MM.1S (cell line): ENCODE measurements around the gene APOL5.

Experiments
- DNase-seq: peaks from one replicate; pipeline ENCODE4 v3.0.0-alpha.2; 2015
- H2AFZ ChIP-seq: fragments of 300-600 bp; sonication (generic); 2 replicates; pipeline ENCODE4 v1.6.0; 2016; ENCODE audit warnings: antibody characterized with exemption, low read length
- H3F3A ChIP-seq: fragments of 300-600 bp; sonication (generic); 2 replicates; pipeline ENCODE4 v1.6.1; 2016; ENCODE audit warnings: mild to moderate bottlenecking, antibody characterized with exemption, low read length, moderate library complexity, mixed read lengths; ENCODE audit not compliant: insufficient read depth
- H3K27ac ChIP-seq: fragments of 300-600 bp; sonication (generic); 2 replicates; pipeline ENCODE4 v1.5.1; 2016; ENCODE audit warnings: mild to moderate bottlenecking, low read length
- H3K27me3 ChIP-seq: fragments of 300-600 bp; sonication (generic); replicated peaks from 2 replicates; pipeline ENCODE4 v1.6.0; 2016; ENCODE audit warnings: low read length; ENCODE audit not compliant: insufficient read depth
- H3K36me3 ChIP-seq: fragments of 300-600 bp; sonication (generic); replicated peaks from 2 replicates; pipeline ENCODE4 v1.6.1; 2016; ENCODE audit warnings: mild to moderate bottlenecking, low read length, mixed read lengths; ENCODE audit not compliant: insufficient read depth
- H3K4me1 ChIP-seq: fragments of 300-600 bp; sonication (generic); 2 replicates; pipeline ENCODE4 v1.6.1; 2016; ENCODE audit warnings: low read length, mixed read lengths
- H3K4me2 ChIP-seq: fragments of 300-600 bp; sonication (generic); 2 replicates; pipeline ENCODE4 v1.6.0; 2016; ENCODE audit warnings: low read depth, low read length
- H3K4me3 ChIP-seq: fragments of 300-600 bp; sonication (generic); 2 replicates; pipeline ENCODE4 v1.5.1; 2016; ENCODE audit warnings: low read length, mixed read lengths
- H3K79me2 ChIP-seq: fragments of 300-600 bp; sonication (generic); 2 replicates; pipeline ENCODE4 v1.6.1; 2016; ENCODE audit warnings: mixed run types, low read length, mixed read lengths
- H3K9ac ChIP-seq: fragments of 300-600 bp; sonication (generic); 2 replicates; pipeline ENCODE4 v1.6.1; 2016; ENCODE audit warnings: low read length, mixed read lengths
- H3K9me2 ChIP-seq: fragments of 300-600 bp; sonication (generic); replicated peaks from 2 replicates; pipeline ENCODE4 v1.6.1; 2016; ENCODE audit warnings: mild to moderate bottlenecking, low read length, mixed read lengths; ENCODE audit not compliant: insufficient read depth
- H3K9me3 ChIP-seq: fragments of 300-600 bp; sonication (generic); replicated peaks from 2 replicates; pipeline ENCODE4 v1.6.1; 2016; ENCODE audit warnings: mild to moderate bottlenecking, low read length, mixed read lengths; ENCODE audit not compliant: insufficient read depth
- H4K20me1 ChIP-seq: fragments of 300-600 bp; sonication (generic); 2 replicates; pipeline ENCODE4 v1.6.1; 2016; ENCODE audit warnings: mild to moderate bottlenecking, low read length, moderate library complexity, mixed read lengths; ENCODE audit not compliant: insufficient read depth
- CTCF ChIP-seq: fragments of 300-600 bp; sonication (generic); IDR thresholded peaks from 2 replicates; pipeline ENCODE4 v1.5.1; 2016; ENCODE audit warnings: antibody characterized with exemption, low read length, mixed read lengths
- EZH2 ChIP-seq: fragments of 300-600 bp; sonication (generic); optimal IDR thresholded peaks from 2 replicates; pipeline ENCODE3; 2017; ENCODE audit warnings: low read depth, mild to moderate bottlenecking, antibody characterized with exemption, low read length, mixed read lengths
- EZH2phosphoT487 ChIP-seq: fragments of 300-600 bp; sonication (generic); IDR thresholded peaks from 2 replicates; pipeline ENCODE4 v1.6.1; 2018; ENCODE audit warnings: antibody characterized with exemption, low read length

The APOL5 gene

GRCh38 chr22:35733791-35734516 lies 16.3 kb downstream of the APOL5 start:
- no peak for DNase-seq
- Histone ChIP-seq H3K27ac (no peak overlapping the region), H3K9me3 (no peaks in the 10 kb centered on the region), H3K36me3 (no peaks in the 10 kb centered on the region), H3K79me2 (no peaks in the 10 kb centered on the region), H2AFZ (no peak overlapping the region), H3F3A (no peaks in the 10 kb centered on the region), H4K20me1 (no peaks in the 10 kb centered on the region), H3K4me2 (no peak overlapping the region), H3K4me1 (no peaks in the 10 kb centered on the region), H3K4me3 (no peak overlapping the region), H3K27me3 (no peaks in the 10 kb centered on the region), H3K9me2 (no peaks in the 10 kb centered on the region), H3K9ac (no peak overlapping the region)
- TF ChIP-seq CTCF (no peak), EZH2phosphoT487 (no peak), EZH2 (no peak)

GRCh38 chr22:35734517-35734827 lies 16.8 kb downstream of the APOL5 start:
- H3K79me2 ChIP-seq, result no peaks in the 10 kb centered on the region
- no peaks in the 10 kb centered on the region for H3K9me3 ChIP-seq
- H3K27me3 ChIP-seq, result no peaks in the 10 kb centered on the region
- no peaks in the 10 kb centered on the region for H3F3A ChIP-seq
- H3K36me3 ChIP-seq, result no peaks in the 10 kb centered on the region
- no peak for TF ChIP-seq CTCF
- no peak overlapping the region for H3K27ac ChIP-seq
- H3K9ac ChIP-seq, result no peak overlapping the region
- no peak overlapping the region for H3K4me3 ChIP-seq
- H4K20me1 ChIP-seq, result no peaks in the 10 kb centered on the region
- H3K4me1 ChIP-seq, result no peaks in the 10 kb centered on the region
- H2AFZ ChIP-seq, result no peak overlapping the region
- H3K4me2 ChIP-seq, result no peak overlapping the region
- no peak for DNase-seq
- no peaks in the 10 kb centered on the region for H3K9me2 ChIP-seq

GRCh38 chr22:35735542-35735941 lies 17.9 kb downstream of the APOL5 start:
- Histone ChIP-seq H4K20me1 (no peaks in the 10 kb centered on the region), H3K36me3 (no peaks in the 10 kb centered on the region), H3K27ac (no peak overlapping the region), H3K9ac (no peak overlapping the region), H3K9me3 (no peaks in the 10 kb centered on the region), H3K4me1 (no peaks in the 10 kb centered on the region), H3K4me2 (no peak overlapping the region), H3K4me3 (no peak overlapping the region), H3K27me3 (no peaks in the 10 kb centered on the region), H2AFZ (no peak overlapping the region), H3K9me2 (no peaks in the 10 kb centered on the region), H3F3A (no peaks in the 10 kb centered on the region), H3K79me2 (no peaks in the 10 kb centered on the region)
- DNase-seq, result no peak
- TF ChIP-seq EZH2phosphoT487 (no peak), CTCF (no peak), EZH2 (no peak)
